MM.1S (cell line): Measurements from ENCODE around the gene C8B.

Experiments
- EZH2 ChIP-seq: fragments of 300-600 bp; sonication (generic); optimal IDR thresholded peaks from 2 replicates; pipeline ENCODE3; 2017; ENCODE audit warnings: low read depth, mild to moderate bottlenecking, antibody characterized with exemption, low read length, mixed read lengths
- EZH2phosphoT487 ChIP-seq: fragments of 300-600 bp; sonication (generic); IDR thresholded peaks from 2 replicates; pipeline ENCODE4 v1.6.1; 2018; ENCODE audit warnings: antibody characterized with exemption, low read length
- TF ChIP-seq, protein P1 (sequence below): fragments of 300-600 bp; sonication (generic); IDR thresholded peaks from 2 replicates; pipeline ENCODE4 v1.5.1; 2016; ENCODE audit warnings: antibody characterized with exemption, low read length, mixed read lengths

DNA sequence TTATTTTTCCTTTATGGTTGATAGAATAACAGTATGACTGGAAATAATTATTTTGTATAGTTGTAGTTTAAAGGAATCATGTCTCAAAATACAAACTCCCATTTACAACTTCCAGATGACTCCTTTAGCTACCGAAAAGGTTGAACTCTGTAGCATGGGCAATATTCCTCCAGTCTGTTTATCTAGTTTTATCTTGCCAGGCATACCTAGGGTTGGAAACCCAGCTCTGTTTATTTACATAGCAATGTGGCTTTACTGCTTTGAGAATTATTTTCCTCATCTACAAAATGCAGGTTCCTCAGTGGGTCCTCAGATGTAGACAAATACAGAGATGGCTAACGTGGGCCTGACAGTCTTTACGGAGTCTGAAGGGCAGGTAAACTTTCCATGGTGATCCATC lies 60.1 kb downstream of the C8B start:
- TF ChIP-seq, protein P1, sequence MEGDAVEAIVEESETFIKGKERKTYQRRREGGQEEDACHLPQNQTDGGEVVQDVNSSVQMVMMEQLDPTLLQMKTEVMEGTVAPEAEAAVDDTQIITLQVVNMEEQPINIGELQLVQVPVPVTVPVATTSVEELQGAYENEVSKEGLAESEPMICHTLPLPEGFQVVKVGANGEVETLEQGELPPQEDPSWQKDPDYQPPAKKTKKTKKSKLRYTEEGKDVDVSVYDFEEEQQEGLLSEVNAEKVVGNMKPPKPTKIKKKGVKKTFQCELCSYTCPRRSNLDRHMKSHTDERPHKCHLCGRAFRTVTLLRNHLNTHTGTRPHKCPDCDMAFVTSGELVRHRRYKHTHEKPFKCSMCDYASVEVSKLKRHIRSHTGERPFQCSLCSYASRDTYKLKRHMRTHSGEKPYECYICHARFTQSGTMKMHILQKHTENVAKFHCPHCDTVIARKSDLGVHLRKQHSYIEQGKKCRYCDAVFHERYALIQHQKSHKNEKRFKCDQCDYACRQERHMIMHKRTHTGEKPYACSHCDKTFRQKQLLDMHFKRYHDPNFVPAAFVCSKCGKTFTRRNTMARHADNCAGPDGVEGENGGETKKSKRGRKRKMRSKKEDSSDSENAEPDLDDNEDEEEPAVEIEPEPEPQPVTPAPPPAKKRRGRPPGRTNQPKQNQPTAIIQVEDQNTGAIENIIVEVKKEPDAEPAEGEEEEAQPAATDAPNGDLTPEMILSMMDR, result no peak
- TF ChIP-seq EZH2, result no peak
- no peak for TF ChIP-seq EZH2phosphoT487
